H1 (cell line): ENCODE measurements around the gene BTF3L4. TPM values are rescaled to one million over a fixed set of nuclear protein-coding genes. Genes with fewer than 3 reads are reported as not detected.

Source experiments
- CTCF ChIA-PET: fragments of 300-600 bp; sonication (Branson Sonifier 250); formaldehyde crosslinking; loops from one replicate; lab custom pipeline; 2021; ENCODE audit not compliant: partially characterized antibody; lab: Charles Lee
- POLR2A ChIA-PET: fragments of 300-600 bp; sonication (Branson Sonifier 250); formaldehyde crosslinking; loops from one replicate; lab custom pipeline; 2021; ENCODE audit warnings: inconsistent platforms; ENCODE audit not compliant: partially characterized antibody; lab: Charles Lee
- DNase-seq, 2 experiments: peaks; one replicate each; pipeline versions ENCODE4 v3.0.0 to v3.0.0-alpha.2; 2010 to 2022; ENCODE audit warnings: low spot score in 2 of 2, low read depth in 1 of 2, mixed read lengths in 1 of 2
- FAIRE-seq: peaks from 2 replicates; lab custom pipeline; 2011; peaks lifted over from hg19 to GRCh38; lab: Jason Lieb, UNC
- H2AFZ ChIP-seq: 2 replicates; pipeline ENCODE4 v1.8.1; 2012; ENCODE audit warnings: low read length, inconsistent platforms
- H2AK5ac ChIP-seq: 2 replicates; pipeline ENCODE4 v1.6.1; 2013; ENCODE audit warnings: low read depth, low read length
- H2BK120ac ChIP-seq: replicated peaks from 2 replicates; pipeline ENCODE3; 2013; ENCODE audit warnings: low read depth, low read length, inconsistent platforms
- H2BK12ac ChIP-seq: 2 replicates; pipeline ENCODE4 v1.6.1; 2013; ENCODE audit warnings: low read depth, low read length
- H2BK15ac ChIP-seq: 2 replicates; pipeline ENCODE4 v1.6.1; 2013; ENCODE audit warnings: low read length
- H2BK20ac ChIP-seq: 2 replicates; pipeline ENCODE4 v1.6.1; 2013; ENCODE audit warnings: low read length
- H2BK5ac ChIP-seq: 2 replicates; pipeline ENCODE4 v1.6.1; 2013; ENCODE audit warnings: low read depth, low read length
- H3K14ac ChIP-seq: 2 replicates; pipeline ENCODE4 v1.6.1; 2013; ENCODE audit warnings: inconsistent platforms; ENCODE audit not compliant: insufficient read length
- H3K18ac ChIP-seq: 2 replicates; pipeline ENCODE4 v1.6.1; 2013; ENCODE audit warnings: low read length; ENCODE audit errors: extremely low read depth
- H3K23ac ChIP-seq: 2 replicates; pipeline ENCODE4 v1.6.1; 2013; ENCODE audit warnings: inconsistent platforms; ENCODE audit not compliant: insufficient read length
- H3K23me2 ChIP-seq: 2 replicates; pipeline ENCODE4 v1.6.1; 2013; ENCODE audit warnings: low read depth, low read length
- H3K27ac ChIP-seq: 2 replicates; pipeline ENCODE4 v1.6.1; 2011; ENCODE audit warnings: low read depth, low read length, inconsistent platforms
- H3K27me3 ChIP-seq, 4 experiments: replicated peaks in 1 of 4; 1 replicate in 1 of 4; 2 replicates in 3 of 4; pipeline versions ENCODE4 v1.6.1 to v1.8.1; 2011 to 2013; ENCODE audit warnings: low read length in 3 of 4, mild to moderate bottlenecking in 3 of 4, inconsistent platforms in 2 of 4, mixed read lengths in 2 of 4, moderate library complexity in 1 of 4; ENCODE audit not compliant: control insufficient read depth in 3 of 4, insufficient read depth in 3 of 4; ENCODE audit errors: extremely low read depth in 1 of 4
- H3K36me3 ChIP-seq, 4 experiments: 2 replicates each; pipeline versions ENCODE4 v1.6.1 to v1.8.1; 2011 to 2013; ENCODE audit warnings: mild to moderate bottlenecking in 4 of 4, low read length in 3 of 4, moderate library complexity in 2 of 4, control low read depth in 1 of 4, inconsistent platforms in 1 of 4; ENCODE audit not compliant: insufficient read depth in 4 of 4, control insufficient read depth in 2 of 4
- H3K4ac ChIP-seq: replicated peaks from 2 replicates; pipeline ENCODE3; 2013; ENCODE audit warnings: low read length, low read depth, mixed read lengths, inconsistent platforms; ENCODE audit not compliant: insufficient read length
- H3K4me1 ChIP-seq, 4 experiments: replicated peaks in 1 of 4; 1 replicate in 1 of 4; 2 replicates in 3 of 4; pipeline versions ENCODE4 v1.6.1 to v1.8.1; 2011 to 2013; ENCODE audit warnings: low read length in 3 of 4, inconsistent platforms in 2 of 4, mixed read lengths in 1 of 4; ENCODE audit not compliant: insufficient read depth in 4 of 4, control insufficient read depth in 3 of 4
- H3K4me2 ChIP-seq, 2 experiments: 2 replicates each; pipeline versions ENCODE4 v1.6.1 to v1.8.1; 2011 to 2013; ENCODE audit warnings: low read depth in 2 of 2, low read length in 2 of 2, control low read depth in 1 of 2, inconsistent platforms in 1 of 2, mild to moderate bottlenecking in 1 of 2; ENCODE audit not compliant: insufficient read depth in 1 of 2
- H3K4me3 ChIP-seq, 4 experiments: fragments of 200-600, 300-600 bp in 1 of 4; sonication (generic), shearing (Covaris generic), sonication (Bioruptor Twin) in 1 of 4; 2 replicates each; pipeline versions ENCODE4 v1.5.1 to v1.8.1; 2011 to 2016; ENCODE audit warnings: low read length in 4 of 4, low read depth in 3 of 4, control low read depth in 2 of 4, inconsistent platforms in 2 of 4, mild to moderate bottlenecking in 2 of 4, mixed read lengths in 1 of 4, moderate library complexity in 1 of 4; ENCODE audit not compliant: insufficient read depth in 2 of 4; ENCODE audit errors: extremely low read depth in 1 of 4
- H3K56ac ChIP-seq: replicated peaks from 2 replicates; pipeline ENCODE3; 2013; ENCODE audit warnings: low read depth, mild to moderate bottlenecking, mixed read lengths, low read length, inconsistent platforms; ENCODE audit not compliant: insufficient read length
- H3K79me1 ChIP-seq: 2 replicates; pipeline ENCODE4 v1.6.1; 2013; ENCODE audit warnings: low read depth, low read length, control low read depth
- H3K79me2 ChIP-seq, 2 experiments: 2 replicates each; pipeline versions ENCODE4 v1.6.1 to v1.8.1; 2012 to 2013; ENCODE audit warnings: low read length in 2 of 2, mild to moderate bottlenecking in 2 of 2, inconsistent platforms in 1 of 2; ENCODE audit not compliant: insufficient read depth in 2 of 2, control insufficient read depth in 1 of 2
- H3K9ac ChIP-seq, 4 experiments: replicated peaks in 1 of 4; 1 replicate in 1 of 4; 2 replicates in 3 of 4; pipeline versions ENCODE4 v1.6.1 to v1.8.1; 2011 to 2013; ENCODE audit warnings: low read depth in 3 of 4, low read length in 3 of 4, control low read depth in 2 of 4, mild to moderate bottlenecking in 2 of 4, moderate library complexity in 2 of 4, inconsistent platforms in 1 of 4; ENCODE audit errors: extremely low read depth in 1 of 4
- H3K9me3 ChIP-seq, 2 experiments: 2 replicates each; pipeline versions ENCODE4 v1.6.1 to v1.8.1; 2012 to 2013; ENCODE audit warnings: mild to moderate bottlenecking in 2 of 2, moderate library complexity in 2 of 2, control low read depth in 1 of 2, inconsistent platforms in 1 of 2, low read depth in 1 of 2, low read length in 1 of 2, mixed read lengths in 1 of 2; ENCODE audit not compliant: insufficient read depth in 2 of 2
- H4K20me1 ChIP-seq, 2 experiments: replicated peaks in 1 of 2; 2 replicates each; pipeline versions ENCODE3 to v1.8.1; 2011 to 2013; ENCODE audit warnings: inconsistent platforms in 2 of 2, low read length in 2 of 2, mild to moderate bottlenecking in 1 of 2; ENCODE audit not compliant: insufficient read depth in 2 of 2, control insufficient read depth in 1 of 2
- H4K5ac ChIP-seq: 2 replicates; pipeline ENCODE4 v1.6.1; 2013; ENCODE audit warnings: low read length, low read depth, mixed read lengths, inconsistent platforms; ENCODE audit not compliant: insufficient read length
- H4K8ac ChIP-seq: 2 replicates; pipeline ENCODE4 v1.8.0; 2013; ENCODE audit warnings: mild to moderate bottlenecking, moderate library complexity, low read length, inconsistent platforms; ENCODE audit not compliant: insufficient read depth; ENCODE audit errors: extremely low read depth
- H4K91ac ChIP-seq: replicated peaks from 2 replicates; pipeline ENCODE3; 2013; ENCODE audit warnings: low read length, mixed read lengths, inconsistent platforms; ENCODE audit not compliant: insufficient read length
- BRCA1 ChIP-seq: IDR thresholded peaks from 2 replicates; pipeline ENCODE4 v1.6.1; 2012; ENCODE audit warnings: low read depth, low read length, improper control_type of control experiment
- CBX8 ChIP-seq: fragments of 300-800, 300-1000 bp; sonication (generic); IDR thresholded peaks from 2 replicates; pipeline ENCODE4 v1.7.1; 2016; ENCODE audit warnings: low read depth, low read length, borderline replicate concordance
- CTCF ChIP-seq, 3 experiments: IDR thresholded peaks; 1 replicate in 2 of 3; 2 replicates in 1 of 3; pipeline versions ENCODE4 v1.5.1 to v1.6.1; 2011; ENCODE audit warnings: low read length in 3 of 3, mild to moderate bottlenecking in 3 of 3, inconsistent platforms in 2 of 3, low read depth in 1 of 3, moderate library complexity in 1 of 3; ENCODE audit not compliant: insufficient read depth in 1 of 3; ENCODE audit errors: control extremely low read depth in 1 of 3
- EP300 ChIP-seq, 2 experiments: IDR thresholded peaks; 1 replicate in 1 of 2; 2 replicates in 1 of 2; pipeline ENCODE4 v1.6.1; 2011 to 2012; ENCODE audit warnings: low read depth in 2 of 2, low read length in 2 of 2, mild to moderate bottlenecking in 2 of 2, borderline replicate concordance in 1 of 2, inconsistent platforms in 1 of 2, moderate library complexity in 1 of 2
- NRF1 ChIP-seq: IDR thresholded peaks from 2 replicates; pipeline ENCODE4 v1.6.1; 2011; ENCODE audit warnings: mild to moderate bottlenecking, low read depth, low read length, improper control_type of control experiment
- PHF8 ChIP-seq: fragments of 200-600 bp; sonication (generic); conservative IDR thresholded peaks from 2 replicates; pipeline ENCODE4 v1.7.1; 2012; ENCODE audit warnings: low read depth, mild to moderate bottlenecking, inconsistent platforms, low read length, moderate library complexity
- RAD21 ChIP-seq, 2 experiments: IDR thresholded peaks in 1 of 2; conservative IDR thresholded peaks in 1 of 2; 2 replicates each; pipeline ENCODE4 v1.6.1; 2011; ENCODE audit warnings: low read depth in 2 of 2, low read length in 2 of 2, improper control_type of control experiment in 1 of 2, inconsistent platforms in 1 of 2, mild to moderate bottlenecking in 1 of 2, moderate library complexity in 1 of 2
- SP1 ChIP-seq: IDR thresholded peaks from 2 replicates; pipeline ENCODE4 v1.6.1; 2011; ENCODE audit warnings: low read depth, low read length
- SP2 ChIP-seq: IDR thresholded peaks from 2 replicates; pipeline ENCODE4 v1.6.1; 2012; ENCODE audit warnings: mild to moderate bottlenecking, low read length, inconsistent platforms
- SP4 ChIP-seq: IDR thresholded peaks from 2 replicates; pipeline ENCODE4 v1.6.1; 2012; ENCODE audit warnings: low read length, inconsistent platforms
- WGBS, 2 experiments: shearing (Covaris generic) in 1 of 2; methylation state at CpG; one replicate each; pipeline versions ENCODE4 v1.1.6 to v1.1.7; 2013 to 2015; ENCODE audit warnings: low lambda C conversion rate in 2 of 2, mixed read lengths in 2 of 2, inconsistent platforms in 1 of 2, low coverage in 1 of 2, missing lambda C conversion rate in 1 of 2; ENCODE audit not compliant: insufficient replicate concordance in 2 of 2, insufficient coverage in 1 of 2, insufficient read length in 1 of 2; ENCODE audit errors: extremely low coverage in 1 of 2, missing lambda C conversion rate in 1 of 2; 5-methylcytosine and 5-hydroxymethylcytosine counted together
- polyA plus RNA-seq, 7 experiments: library from polyadenylated mRNA; depleted of rRNA in 3 of 7; stranded (reverse) in 5 of 7; unstranded in 2 of 7; fragments of >200 nt in 5 of 7; fragments of 200-250 nt in 2 of 7; gene quantifications; 1 replicate in 5 of 7; 2 replicates in 1 of 7; 4 replicates in 1 of 7; pipeline versions ENCODE4 v1.2.1 to v1.2.3, GENCODE V29; 2011 to 2013; ENCODE audit warnings: missing spikeins in 2 of 7, mixed read lengths in 2 of 7
- total RNA-seq: library from RNA; stranded (reverse); fragmentation: NEBNext Ultra II Directional; extraction: Animal tissue kit (Norgen Biotek cat#: 25700); gene quantifications from 2 replicates; pipeline ENCODE4 v1.2.1, GENCODE V29; 2021

The BTF3L4 gene
- total and polyA plus RNA-seq, 2 of the 8 experiments (the other 6 are each of a cell fraction or from before 2014, with no cell fraction given), result 76.1 to 98.3 TPM

DNA sequence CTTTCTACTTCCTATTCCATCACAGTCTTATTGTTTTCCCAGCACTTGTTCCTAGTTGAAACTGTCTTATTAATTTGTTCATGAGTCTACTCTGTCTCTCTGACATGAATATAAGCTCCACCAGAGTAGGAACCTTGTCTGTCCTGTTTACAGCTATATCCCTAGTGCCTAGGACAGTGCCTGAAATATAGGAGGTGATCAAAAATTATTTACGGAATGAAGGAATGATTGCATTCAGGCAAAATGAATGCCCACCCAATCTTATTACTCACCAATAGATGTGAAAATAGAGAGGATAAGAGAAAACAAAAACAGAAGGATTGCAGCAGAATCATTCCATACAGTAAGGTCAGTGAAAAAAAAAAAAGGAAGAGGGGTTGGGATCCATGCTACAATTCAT, 2.2 kb upstream of the BTF3L4 start:
- WGBS, 2 experiments, result 78% methylated on average over 1 of the region's 1 CpG; no CpG with 5 or more reads in 1 of the 2 experiments
- H3K4ac ChIP-seq, result no peak overlapping the region
- peaks cover 0 to 4% of the 10 kb centered on the region in 2 experiments for H4K20me1 ChIP-seq
- no peak for DNase-seq
- POLR2A ChIA-PET, result interaction anchor here (0.6 to 5.4 kb wide), 11 partner anchors 9 to 524 kb away, joined by 3 to 61 read pairs (median 10); partner anchors contain the start of genes KTI12, ORC1 and PRPF38A
- H2AFZ ChIP-seq, result no peak overlapping the region
- CTCF ChIA-PET, result interaction anchor here (0.6 kb wide), 1 partner anchor 12 kb away, joined by 5 read pairs; no protein-coding TSS in a partner anchor
- H2BK20ac ChIP-seq, result no peak overlapping the region
- H3K79me2 ChIP-seq, result peaks cover 20 to 77% of the 10 kb centered on the region in 2 experiments
- no peak for FAIRE-seq
- no peak overlapping the region for H4K8ac ChIP-seq
- H3K14ac ChIP-seq, result no peak overlapping the region
- H3K4me3 ChIP-seq, result peak overlapping the region; percentile 87 to 98 (median 92)
- no peak overlapping the region for H3K56ac ChIP-seq
- no peak overlapping the region for H3K23ac ChIP-seq
- H3K27ac ChIP-seq, result no peak overlapping the region
- no peak overlapping the region for H2BK5ac ChIP-seq
- no peak overlapping the region for H2AK5ac ChIP-seq
- no peak overlapping the region for H4K5ac ChIP-seq
- H3K4me2 ChIP-seq, result peak overlapping the region; percentile 66 to 96
- peaks cover 11% of the 10 kb centered on the region; the same call in 1 of the 2 replicates for H3K23me2 ChIP-seq
- H2BK120ac ChIP-seq, result no peak overlapping the region
- no peak overlapping the region for H2BK15ac ChIP-seq
- H3K9me3 ChIP-seq, result no peaks in the 10 kb centered on the region
- peaks cover 0 to 23% (median 4%) of the 10 kb centered on the region in 4 experiments; a peak in 5 of 8 replicates for H3K36me3 ChIP-seq
- H3K9ac ChIP-seq, result peak overlapping the region in 3 of 4 experiments; percentile 68 to 88 (median 84); a peak in 2 of 7 replicates
- H3K27me3 ChIP-seq, result no peaks in the 10 kb centered on the region
- peaks cover 0 to 7% (median 2%) of the 10 kb centered on the region in 4 experiments; a peak in 3 of 7 replicates for H3K4me1 ChIP-seq
- H3K79me1 ChIP-seq, result peaks cover 6% of the 10 kb centered on the region
- H3K18ac ChIP-seq, result no peak overlapping the region
- no peak overlapping the region for H2BK12ac ChIP-seq
- H4K91ac ChIP-seq, result no peak overlapping the region
- no peak for TF ChIP-seq NRF1
- no peak for TF ChIP-seq SP2
- TF ChIP-seq CBX8, result no peak
- no peak for TF ChIP-seq CTCF (IDR thresholded peaks at IDR 0.05; ENCODE audit: control extremely low read depth in 1 of 3, insufficient read depth in 1 of 3, low read depth in 1 of 3, low read length in 3 of 3)
- no peak for TF ChIP-seq EP300 (IDR thresholded peaks at IDR 0.05; ENCODE audit: borderline replicate concordance in 1 of 2, low read depth in 2 of 2, low read length in 2 of 2)
- no peak for TF ChIP-seq SP1
- no peak for TF ChIP-seq BRCA1
- TF ChIP-seq SP4, result no peak
- TF ChIP-seq PHF8, result no peak
- TF ChIP-seq RAD21 (IDR thresholded peaks at IDR 0.05 in 1 of 2, conservative IDR thresholded peaks at IDR 0.05 in 1 of 2; ENCODE audit: low read depth in 2 of 2, low read length in 2 of 2), result no peak
